Astrocyte (in vitro differentiated cells and primary cell): ENCODE data around the gene GAS2L1. TPM values are rescaled to one million over a fixed set of nuclear protein-coding genes. Genes with fewer than 3 reads are reported as not detected.

Experiments
- DNase-seq: peaks from one replicate; pipeline ENCODE4 v3.0.0-alpha.2; 2010; ENCODE audit warnings: low read depth
- FAIRE-seq: peaks from 2 replicates; lab custom pipeline; 2011; peaks lifted over from hg19 to GRCh38; lab: Jason Lieb, UNC
- H2AFZ ChIP-seq: 2 replicates; pipeline ENCODE4 v1.6.0; 2012; ENCODE audit warnings: low read depth, low read length, inconsistent platforms
- H3K27ac ChIP-seq: 2 replicates; pipeline ENCODE4 v1.5.1; 2011; ENCODE audit warnings: low read depth, low read length, inconsistent platforms
- H3K27me3 ChIP-seq: 2 replicates; pipeline ENCODE4 v1.6.0; 2011; ENCODE audit warnings: low read length, inconsistent platforms; ENCODE audit not compliant: insufficient read depth
- H3K36me3 ChIP-seq: 2 replicates; pipeline ENCODE4 v1.5.1; 2011; ENCODE audit warnings: low read length, inconsistent platforms; ENCODE audit not compliant: insufficient read depth
- H3K4me1 ChIP-seq: 2 replicates; pipeline ENCODE4 v1.5.1; 2011; ENCODE audit warnings: low read length, inconsistent platforms; ENCODE audit not compliant: insufficient read depth
- H3K4me2 ChIP-seq: 2 replicates; pipeline ENCODE4 v1.6.0; 2012; ENCODE audit warnings: low read length, inconsistent platforms
- H3K4me3 ChIP-seq: 2 replicates; pipeline ENCODE4 v1.5.1; 2011; ENCODE audit warnings: low read depth, mild to moderate bottlenecking, low read length, inconsistent platforms; ENCODE audit not compliant: insufficient read depth
- H3K79me2 ChIP-seq: 2 replicates; pipeline ENCODE4 v1.6.0; 2012; ENCODE audit warnings: mild to moderate bottlenecking, low read length, inconsistent platforms; ENCODE audit not compliant: insufficient read depth
- H3K9ac ChIP-seq: 2 replicates; pipeline ENCODE4 v1.6.0; 2012; ENCODE audit warnings: mild to moderate bottlenecking, low read length, inconsistent platforms
- H3K9me3 ChIP-seq: 2 replicates; pipeline ENCODE4 v1.5.1; 2012; ENCODE audit warnings: low read depth, mild to moderate bottlenecking, low read length, inconsistent platforms; ENCODE audit not compliant: insufficient read depth
- H4K20me1 ChIP-seq: 2 replicates; pipeline ENCODE4 v1.6.0; 2012; ENCODE audit warnings: low read length, inconsistent platforms; ENCODE audit not compliant: insufficient read depth
- H3K27ac Mint-ChIP-seq: one replicate; pipeline ENCODE4 v1.8.0; 2021; ENCODE audit warnings: mild to moderate bottlenecking, mixed read lengths; ENCODE audit not compliant: unreplicated experiment
- H3K27me3 Mint-ChIP-seq: one replicate; pipeline ENCODE4 v1.8.0; 2021; ENCODE audit warnings: low read depth, mixed read lengths; ENCODE audit not compliant: unreplicated experiment
- H3K36me3 Mint-ChIP-seq: one replicate; pipeline ENCODE4 v1.8.0; 2021; ENCODE audit warnings: low read depth, mixed read lengths; ENCODE audit not compliant: unreplicated experiment
- H3K4me1 Mint-ChIP-seq: one replicate; pipeline ENCODE4 v1.8.0; 2021; ENCODE audit warnings: low read depth, mixed read lengths; ENCODE audit not compliant: unreplicated experiment
- H3K4me3 Mint-ChIP-seq: one replicate; pipeline ENCODE4 v1.8.0; 2021; ENCODE audit warnings: mild to moderate bottlenecking, moderate library complexity, mixed read lengths; ENCODE audit not compliant: unreplicated experiment
- H3K9me3 Mint-ChIP-seq: one replicate; pipeline ENCODE4 v1.8.0; 2021; ENCODE audit warnings: mild to moderate bottlenecking, mixed read lengths; ENCODE audit not compliant: unreplicated experiment
- CTCF ChIP-seq: IDR thresholded peaks from 2 replicates; pipeline ENCODE4 v1.5.1; 2011; ENCODE audit warnings: low read depth, mild to moderate bottlenecking, inconsistent platforms, low read length, moderate library complexity; ENCODE audit not compliant: insufficient read depth
- EZH2 ChIP-seq: IDR thresholded peaks from 2 replicates; pipeline ENCODE4 v1.6.1; 2012; ENCODE audit warnings: mild to moderate bottlenecking, low read length, inconsistent platforms; ENCODE audit not compliant: insufficient read depth
- total RNA-seq: library from RNA; stranded (reverse); gene quantifications from 2 replicates; pipeline ENCODE4 v1.2.1, GENCODE V29; 2021

Gene GAS2L1
- total RNA-seq, 1 donor from 2014 or later: 24.3 TPM

GRCh38 chr22:29265305-29265704, 41.1 kb upstream of the GAS2L1 start:
- Mint-ChIP-seq H3K27ac (no peak overlapping the region), H3K9me3 (no peaks in the 10 kb centered on the region), H3K4me1 (peaks cover 12% of the 10 kb centered on the region), H3K4me3 (no peak overlapping the region), H3K27me3 (no peaks in the 10 kb centered on the region), H3K36me3 (peaks cover 9% of the 10 kb centered on the region)
- no peak overlapping the region for H3K4me2 ChIP-seq
- no peak overlapping the region for H3K4me3 ChIP-seq
- H3K9me3 ChIP-seq: no peaks in the 10 kb centered on the region
- no peak overlapping the region for H3K9ac ChIP-seq
- no peak overlapping the region for H2AFZ ChIP-seq
- TF ChIP-seq EZH2 (no peak), CTCF (no peak)
- FAIRE-seq (no peak), DNase-seq (no peak)
- no peak overlapping the region for H3K27ac ChIP-seq
- H4K20me1 ChIP-seq: peaks cover 24% of the 10 kb centered on the region
- H3K36me3 ChIP-seq: peaks cover 7% of the 10 kb centered on the region
- H3K79me2 ChIP-seq: peaks cover 47% of the 10 kb centered on the region
- H3K27me3 ChIP-seq: no peaks in the 10 kb centered on the region
- H3K4me1 ChIP-seq: peaks cover 22% of the 10 kb centered on the region

- H3K27me3 Mint-ChIP-seq: no peaks in the 10 kb centered on the region
- Histone ChIP-seq H3K27ac (no peak overlapping the region), H2AFZ (no peak overlapping the region), H3K9me3 (no peaks in the 10 kb centered on the region), H3K9ac (no peak overlapping the region), H3K79me2 (peaks cover 53% of the 10 kb centered on the region), H4K20me1 (peaks cover 28% of the 10 kb centered on the region), H3K4me1 (peaks cover 28% of the 10 kb centered on the region), H3K27me3 (no peaks in the 10 kb centered on the region), H3K4me3 (no peak overlapping the region), H3K4me2 (peak overlapping the region; percentile 89), H3K36me3 (peaks cover 9% of the 10 kb centered on the region)
- H3K9me3 Mint-ChIP-seq: no peaks in the 10 kb centered on the region
- TF ChIP-seq CTCF: no peak
- no peak for TF ChIP-seq EZH2
- peak overlapping the region; percentile 95 for H3K4me3 Mint-ChIP-seq
- peaks cover 9% of the 10 kb centered on the region for H3K36me3 Mint-ChIP-seq
- H3K27ac Mint-ChIP-seq: peak overlapping the region; percentile 99
- no peak for DNase-seq
- peaks cover 18% of the 10 kb centered on the region for H3K4me1 Mint-ChIP-seq
- no peak for FAIRE-seq
Measured at GRCh38 chr22:29265929-29266328, 40.5 kb upstream of the GAS2L1 start.

- H3K27me3 ChIP-seq: no peaks in the 10 kb centered on the region
- H3K9me3 Mint-ChIP-seq: no peaks in the 10 kb centered on the region
- H3K4me2 ChIP-seq: peak overlapping the region; percentile 89
- H3K4me1 ChIP-seq: peaks cover 37% of the 10 kb centered on the region
- H3K27me3 Mint-ChIP-seq: no peaks in the 10 kb centered on the region
- H3K4me1 Mint-ChIP-seq: peaks cover 23% of the 10 kb centered on the region
- peaks cover 62% of the 10 kb centered on the region for H3K79me2 ChIP-seq
- H3K27ac ChIP-seq: peak overlapping the region; percentile 100
- peaks cover 10% of the 10 kb centered on the region for H3K36me3 ChIP-seq
- H3K27ac Mint-ChIP-seq: peak overlapping the region; percentile 99
- TF ChIP-seq CTCF (no peak), EZH2 (no peak)
- H3K36me3 Mint-ChIP-seq: peaks cover 9% of the 10 kb centered on the region
- H3K4me3 ChIP-seq: peak overlapping the region; percentile 98
- peak overlapping the region; percentile 95 for H3K4me3 Mint-ChIP-seq
- no peak for FAIRE-seq
- H2AFZ ChIP-seq: peak overlapping the region; percentile 99
- peak overlapping the region; percentile 100 for H3K9ac ChIP-seq
- no peaks in the 10 kb centered on the region for H3K9me3 ChIP-seq
- no peak for DNase-seq
- H4K20me1 ChIP-seq: peaks cover 34% of the 10 kb centered on the region
Measured at GRCh38 chr22:29266564-29267461, 39.6 kb upstream of the GAS2L1 start.
